K562 (cell line): ENCODE results near the gene PPM1F. TPM values are rescaled to one million over a fixed set of nuclear protein-coding genes. Genes with fewer than 3 reads are reported as not detected.

Experiments used
- ASH1L ChIP-seq: fragments of 450-650 bp; IDR thresholded peaks from 2 replicates; pipeline ENCODE4 v1.6.1; 2018; ENCODE audit warnings: borderline replicate concordance, mild to moderate bottlenecking, low read depth; ENCODE audit not compliant: partially characterized antibody
- CBX5 ChIP-seq: IDR thresholded peaks from 2 replicates; pipeline ENCODE4 v1.6.1; 2014; ENCODE audit warnings: low read depth, borderline replicate concordance
- CCAR2 ChIP-seq: fragments of 200-400 bp; formaldehyde crosslinking; IDR thresholded peaks from 2 replicates; pipeline ENCODE4 v1.6.1; 2017; ENCODE audit warnings: mild to moderate bottlenecking, low read depth, low read length
- EHMT2 ChIP-seq: fragments of 450-650 bp; IDR thresholded peaks from 2 replicates; pipeline ENCODE4 v1.6.1; 2018; ENCODE audit warnings: antibody characterized with exemption
- FUS ChIP-seq: fragments of 200-400 bp; formaldehyde crosslinking; optimal IDR thresholded peaks from 2 replicates; pipeline ENCODE3; 2017; ENCODE audit warnings: low read depth, low read length
- IRF2 ChIP-seq: sonication (generic); formaldehyde crosslinking; IDR thresholded peaks from 2 replicates; pipeline ENCODE4 v1.8.1; 2022; ENCODE audit warnings: mild to moderate bottlenecking, missing genetic modification reagents
- KAT7 ChIP-seq: sonication (generic); formaldehyde crosslinking; IDR thresholded peaks from 2 replicates; pipeline ENCODE4 v1.8.0; 2022; ENCODE audit warnings: missing genetic modification reagents, mild to moderate bottlenecking, borderline replicate concordance
- MEF2A ChIP-seq: IDR thresholded peaks from 2 replicates; pipeline ENCODE4 v1.6.1; 2011; ENCODE audit warnings: low read depth, mild to moderate bottlenecking, low read length, moderate library complexity; ENCODE audit not compliant: control insufficient read depth
- MXD1 ChIP-seq: fragments of 250-450 bp; sonication (Bioruptor Pico); IDR thresholded peaks from 2 replicates; pipeline ENCODE4 v1.8.0; 2021; ENCODE audit warnings: borderline replicate concordance, mild to moderate bottlenecking, moderate library complexity; ENCODE audit not compliant: poor library complexity, severe bottlenecking
- NR2C2 ChIP-seq, 2 experiments: fragments of 200-800 bp in 1 of 2; sonication (Bioruptor generic) in 1 of 2; sonication (generic) in 1 of 2; formaldehyde crosslinking in 1 of 2; IDR thresholded peaks; 2 replicates each; pipeline versions ENCODE4 v1.6.1 to v1.8.0; 2016 to 2022; ENCODE audit warnings: mild to moderate bottlenecking in 1 of 2, missing compliant biosample characterization in 1 of 2, missing genetic modification characterization in 1 of 2, missing genetic modification reagents in 1 of 2
- NR3C1 ChIP-seq: sonication (generic); formaldehyde crosslinking; IDR thresholded peaks from 2 replicates; pipeline ENCODE4 v1.8.1; 2022; ENCODE audit warnings: missing genetic modification reagents
- POLR2AphosphoS5 ChIP-seq: IDR thresholded peaks from 2 replicates; pipeline ENCODE4 v1.6.1; 2011; ENCODE audit warnings: mild to moderate bottlenecking, low read depth, low read length, moderate library complexity; ENCODE audit not compliant: control insufficient read depth, insufficient read depth
- POLR2B ChIP-seq: fragments of 450-650 bp; IDR thresholded peaks from 2 replicates; pipeline ENCODE4 v1.6.1; 2018; ENCODE audit warnings: low read depth; ENCODE audit not compliant: partially characterized antibody
- PTTG1 ChIP-seq: fragments of 450-650 bp; IDR thresholded peaks from 2 replicates; pipeline ENCODE4 v1.6.1; 2016; ENCODE audit warnings: low read depth, mild to moderate bottlenecking, missing genetic modification characterization, missing compliant biosample characterization
- RHOXF2B ChIP-seq: fragments of 250-450 bp; sonication (Bioruptor Pico); conservative IDR thresholded peaks from 2 replicates; pipeline ENCODE4 v1.5.1; 2021
- RUNX1 ChIP-seq: sonication (generic); IDR thresholded peaks from 2 replicates; pipeline ENCODE4 v1.6.1; 2016; ENCODE audit warnings: antibody characterized with exemption, low read depth
- SIN3A ChIP-seq, 2 experiments: fragments of 150-350 bp in 1 of 2; IDR thresholded peaks; 2 replicates each; pipeline ENCODE4 v1.6.1; 2011 to 2016; ENCODE audit warnings: borderline replicate concordance in 2 of 2, low read depth in 2 of 2, low read length in 2 of 2, mild to moderate bottlenecking in 2 of 2, moderate library complexity in 2 of 2; ENCODE audit not compliant: control insufficient read depth in 1 of 2
- SLC30A9 ChIP-seq: fragments of 250-450 bp; sonication (Bioruptor Pico); IDR thresholded peaks from 2 replicates; pipeline ENCODE4 v1.8.0; 2022; ENCODE audit warnings: mild to moderate bottlenecking, moderate library complexity
- TEAD4 ChIP-seq, 2 experiments: sonication (generic) in 1 of 2; formaldehyde crosslinking in 1 of 2; IDR thresholded peaks; 2 replicates each; pipeline versions ENCODE4 v1.6.1 to v1.8.0; 2012 to 2022; ENCODE audit warnings: borderline replicate concordance in 1 of 2, inconsistent platforms in 1 of 2, low read length in 1 of 2, mild to moderate bottlenecking in 1 of 2, missing genetic modification reagents in 1 of 2
- ZBTB12 ChIP-seq: fragments of 250-450 bp; sonication (Bioruptor Pico); IDR thresholded peaks from 2 replicates; pipeline ENCODE4 v1.4.0; 2020
- ZFX ChIP-seq: sonication (generic); formaldehyde crosslinking; IDR thresholded peaks from 2 replicates; pipeline ENCODE4 v1.8.0; 2022; ENCODE audit warnings: mild to moderate bottlenecking, missing genetic modification reagents, moderate library complexity
- ZKSCAN3 ChIP-seq: fragments of 250-450 bp; sonication (Bioruptor Pico); IDR thresholded peaks from 2 replicates; pipeline ENCODE4 v1.4.0; 2020
- ZNF174 ChIP-seq: fragments of 250-450 bp; sonication (Bioruptor Pico); IDR thresholded peaks from 2 replicates; pipeline ENCODE4 v1.4.0; 2020; ENCODE audit warnings: mild to moderate bottlenecking
- ZNF316 ChIP-seq: fragments of 450-650 bp; IDR thresholded peaks from 2 replicates; pipeline ENCODE4 v1.6.1; 2016
- ZNF445 ChIP-seq: fragments of 250-450 bp; sonication (Bioruptor Pico); IDR thresholded peaks from 2 replicates; pipeline ENCODE4 v1.4.0; 2020; ENCODE audit warnings: low read depth, mild to moderate bottlenecking, moderate library complexity
- ZNF586 ChIP-seq: fragments of 450-650 bp; formaldehyde crosslinking; conservative IDR thresholded peaks from 2 replicates; pipeline ENCODE4 v1.4.0; 2020; ENCODE audit warnings: mild to moderate bottlenecking, moderate library complexity
- polyA plus RNA-seq, 8 experiments: library from polyadenylated mRNA; depleted of rRNA in 4 of 8; stranded (reverse) in 5 of 8; unstranded in 3 of 8; fragments of >200 nt; fragmentation: Nextera tagmentation in 2 of 8; fragmentation: Illumina TruSeq in 1 of 8; extraction: Ambion mirVana in 2 of 8; extraction: Trizol in 1 of 8; gene quantifications; 2 replicates each; pipeline versions ENCODE4 v1.2.1 to v1.2.3, GENCODE V29; 2011 to 2014; ENCODE audit warnings: inconsistent platforms in 1 of 8, missing spikeins in 1 of 8
- total RNA-seq, 7 experiments: library from RNA; depleted of rRNA in 6 of 7; stranded (reverse); fragments of >200 nt in 6 of 7; fragmentation: Illumina TruSeq in 2 of 7; extraction: Trizol in 2 of 7; gene quantifications; 2 replicates each; pipeline versions ENCODE4 v1.2.1 to v1.2.3, GENCODE V29; 2011 to 2021; ENCODE audit warnings: low replicate concordance in 1 of 7
- TF ChIP-seq, protein P1 (sequence below), 2 experiments: fragments of 450-650 bp; IDR thresholded peaks; 2 replicates each; pipeline ENCODE4 v1.6.1; 2016

PPM1F gene
- total and polyA plus RNA-seq, 9 of the 15 experiments (the other 6 are each of a cell fraction or from before 2014, with no cell fraction given): 2.1 to 159 (median 64.0) TPM

DNA sequence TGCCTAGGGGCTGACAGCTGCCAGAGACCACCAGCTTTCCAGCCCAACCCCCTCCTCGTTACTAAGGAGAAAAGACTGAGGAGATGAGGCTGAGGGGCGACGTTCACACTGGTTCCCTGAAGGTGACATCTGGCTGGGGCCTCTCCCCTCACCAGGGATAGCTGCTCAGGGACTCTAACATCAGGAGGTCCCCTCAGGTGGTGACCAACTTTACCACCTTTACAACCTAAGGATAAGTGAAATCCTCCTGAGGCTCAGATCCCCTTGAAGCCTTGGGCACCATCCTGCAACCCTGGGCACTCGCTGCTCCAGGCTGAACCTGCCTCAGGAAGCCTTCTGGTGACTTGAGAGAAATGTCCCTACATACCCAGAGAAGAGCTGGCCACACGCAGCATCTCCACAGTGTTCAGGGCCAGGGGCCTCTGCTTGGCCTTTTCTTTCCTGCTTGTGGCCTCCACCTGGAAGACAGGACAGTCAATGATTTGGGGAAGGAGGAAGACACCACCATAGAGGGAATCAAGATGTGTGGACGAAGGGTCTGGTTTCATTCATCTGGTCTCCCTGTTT is 12.4 kb upstream of the PPM1F start (continued):
- no peak for TF ChIP-seq ZNF586 (CRISPR knock-in tag)
- 0 out of 2 replicates have a peak, but pooled peaks have one; percentile 45 for TF ChIP-seq IRF2 (CRISPR knock-in tag)
- no peak for TF ChIP-seq PTTG1 (tag)
- TF ChIP-seq RUNX1: 0 out of 2 replicates have a peak, but pooled peaks have one; percentile 54
- TF ChIP-seq SLC30A9: no peak
- TF ChIP-seq NR2C2 (CRISPR knock-in tag; IDR thresholded peaks at IDR 0.05): no peak
- no peak for TF ChIP-seq NR2C2 (tag; IDR thresholded peaks at IDR 0.05)
- TF ChIP-seq RHOXF2B: no peak
- no peak for TF ChIP-seq POLR2B
- TF ChIP-seq ZBTB12: no peak
- TF ChIP-seq ZKSCAN3: no peak
- TF ChIP-seq NR3C1 (CRISPR knock-in tag): no peak
- no peak for TF ChIP-seq ASH1L
- no peak; the same call in 1 of the 2 replicates for TF ChIP-seq POLR2AphosphoS5
- no peak for TF ChIP-seq MEF2A
- TF ChIP-seq CCAR2: no peak
- TF ChIP-seq ZNF174 (CRISPR knock-in tag): no peak
- no peak for TF ChIP-seq EHMT2
- TF ChIP-seq ZFX (CRISPR knock-in tag): no peak
- TF ChIP-seq MXD1: no peak
- no peak for TF ChIP-seq ZNF316
- TF ChIP-seq FUS: no peak
- TF ChIP-seq ZNF445 (CRISPR knock-in tag): no peak
- TF ChIP-seq, protein P1, sequence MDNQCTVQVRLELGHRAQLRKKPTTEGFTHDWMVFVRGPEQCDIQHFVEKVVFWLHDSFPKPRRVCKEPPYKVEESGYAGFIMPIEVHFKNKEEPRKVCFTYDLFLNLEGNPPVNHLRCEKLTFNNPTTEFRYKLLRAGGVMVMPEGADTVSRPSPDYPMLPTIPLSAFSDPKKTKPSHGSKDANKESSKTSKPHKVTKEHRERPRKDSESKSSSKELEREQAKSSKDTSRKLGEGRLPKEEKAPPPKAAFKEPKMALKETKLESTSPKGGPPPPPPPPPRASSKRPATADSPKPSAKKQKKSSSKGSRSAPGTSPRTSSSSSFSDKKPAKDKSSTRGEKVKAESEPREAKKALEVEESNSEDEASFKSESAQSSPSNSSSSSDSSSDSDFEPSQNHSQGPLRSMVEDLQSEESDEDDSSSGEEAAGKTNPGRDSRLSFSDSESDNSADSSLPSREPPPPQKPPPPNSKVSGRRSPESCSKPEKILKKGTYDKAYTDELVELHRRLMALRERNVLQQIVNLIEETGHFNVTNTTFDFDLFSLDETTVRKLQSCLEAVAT (IDR thresholded peaks at IDR 0.05): no peak
- TF ChIP-seq SIN3A (IDR thresholded peaks at IDR 0.05; ENCODE audit: borderline replicate concordance in 2 of 2, control insufficient read depth in 1 of 2, low read depth in 2 of 2, low read length in 2 of 2): no peak
- TF ChIP-seq KAT7 (CRISPR knock-in tag): no peak
- no peak for TF ChIP-seq TEAD4 (IDR thresholded peaks at IDR 0.05; ENCODE audit: low read length)
- 0 out of 2 replicates have a peak, but pooled peaks have one; percentile 62 for TF ChIP-seq TEAD4 (CRISPR knock-in tag; IDR thresholded peaks at IDR 0.05; ENCODE audit: borderline replicate concordance)
- no peak for TF ChIP-seq CBX5
